Endothelial cell of umbilical vein (primary cell): ENCODE measurements around the gene SIRT4. TPM values are rescaled to one million over a fixed set of nuclear protein-coding genes. Genes with fewer than 3 reads are reported as not detected.

Experiments
- BruUV-seq: library from RNA; stranded (reverse); fragments of 400-500 nt; replicated peaks from 2 replicates; lab custom pipeline; 2021; lab: Mats Ljungman, UMichigan
- CTCF ChIA-PET: fragments of 300-600, 350-600 bp; sonication (Branson Sonifier 250); formaldehyde crosslinking; loops from one replicate; lab custom pipeline; 2021; ENCODE audit warnings: antibody characterized with exemption, inconsistent platforms; lab: Charles Lee
- POLR2A ChIA-PET: fragments of 300-600, 350-600 bp; sonication (Branson Sonifier 250); formaldehyde crosslinking; loops from one replicate; lab custom pipeline; 2021; ENCODE audit warnings: antibody characterized with exemption, inconsistent platforms; lab: Charles Lee
- DNase-seq: peaks from one replicate; pipeline ENCODE4 v3.0.0-alpha.2; 2011; ENCODE audit warnings: low read depth, low spot score
- FAIRE-seq: peaks from 2 replicates; lab custom pipeline; 2011; peaks lifted over from hg19 to GRCh38; lab: Jason Lieb, UNC
- H2AFZ ChIP-seq: 2 replicates; pipeline ENCODE4 v1.6.0; 2012; ENCODE audit warnings: low read depth, low read length, control low read depth, inconsistent platforms
- H3K27ac ChIP-seq: 2 replicates; pipeline ENCODE4 v1.5.1; 2011; ENCODE audit warnings: low read depth, mild to moderate bottlenecking, control low read depth, low read length, moderate library complexity; ENCODE audit not compliant: insufficient read depth
- H3K27me3 ChIP-seq, 2 experiments: 2 replicates each; pipeline versions ENCODE4 v1.6.0 to v1.6.1; 2011; ENCODE audit warnings: low read length in 2 of 2, mixed read lengths in 1 of 2; ENCODE audit not compliant: control insufficient read depth in 2 of 2, insufficient read depth in 2 of 2
- H3K36me3 ChIP-seq, 2 experiments: 2 replicates in 1 of 2; 3 replicates in 1 of 2; pipeline ENCODE4 v1.5.1; 2011; ENCODE audit warnings: low read length in 2 of 2, mild to moderate bottlenecking in 1 of 2, moderate library complexity in 1 of 2; ENCODE audit not compliant: control insufficient read depth in 2 of 2, insufficient read depth in 2 of 2; ENCODE audit errors: extremely low read depth in 1 of 2
- H3K4me1 ChIP-seq: 3 replicates; pipeline ENCODE4 v1.5.1; 2011; ENCODE audit warnings: mild to moderate bottlenecking, low read length; ENCODE audit not compliant: control insufficient read depth, insufficient read depth; ENCODE audit errors: extremely low read depth
- H3K4me2 ChIP-seq: 2 replicates; pipeline ENCODE4 v1.6.1; 2011; ENCODE audit warnings: low read length, control low read depth, mixed read lengths; ENCODE audit not compliant: insufficient read depth
- H3K4me3 ChIP-seq, 3 experiments: fragments of 200-600 bp in 1 of 3; sonication (generic), shearing (Covaris generic) in 1 of 3; replicated peaks in 1 of 3; 2 replicates each; pipeline ENCODE4 v1.5.1; 2011 to 2016; ENCODE audit warnings: control low read depth in 3 of 3, low read length in 3 of 3, mild to moderate bottlenecking in 2 of 3, inconsistent platforms in 1 of 3, low read depth in 1 of 3, moderate library complexity in 1 of 3; ENCODE audit not compliant: insufficient read depth in 1 of 3
- H3K79me2 ChIP-seq: 2 replicates; pipeline ENCODE4 v1.6.0; 2012; ENCODE audit warnings: low read length, inconsistent platforms; ENCODE audit not compliant: control insufficient read depth, insufficient read depth
- H3K9ac ChIP-seq: replicated peaks from 2 replicates; pipeline ENCODE3; 2011; ENCODE audit warnings: low read length, control low read depth; ENCODE audit not compliant: insufficient read depth; ENCODE audit errors: extremely low read depth
- H3K9me1 ChIP-seq: replicated peaks from 3 replicates; pipeline ENCODE4 v1.6.0; 2011; ENCODE audit warnings: mild to moderate bottlenecking, low read length; ENCODE audit not compliant: control insufficient read depth, insufficient read depth; ENCODE audit errors: extremely low read depth
- H3K9me3 ChIP-seq: replicated peaks from 2 replicates; pipeline ENCODE4 v1.5.1; 2012; ENCODE audit warnings: low read length, inconsistent platforms; ENCODE audit not compliant: control insufficient read depth, insufficient read depth
- H4K20me1 ChIP-seq: replicated peaks from 2 replicates; pipeline ENCODE3; 2011; ENCODE audit warnings: mild to moderate bottlenecking, low read length; ENCODE audit not compliant: control insufficient read depth, insufficient read depth; ENCODE audit errors: extremely low read depth
- EZH2 ChIP-seq: IDR thresholded peaks from 2 replicates; pipeline ENCODE4 v1.6.1; 2012; ENCODE audit warnings: borderline replicate concordance, low read depth, mild to moderate bottlenecking, moderate library complexity, low read length, inconsistent platforms; ENCODE audit not compliant: severe bottlenecking
- GATA2 ChIP-seq: IDR thresholded peaks from 2 replicates; pipeline ENCODE4 v1.7.0; 2011; ENCODE audit warnings: low read depth, mild to moderate bottlenecking, moderate library complexity, mixed read lengths, low read length; ENCODE audit not compliant: insufficient read length, insufficient read depth
- JUN ChIP-seq: IDR thresholded peaks from 2 replicates; pipeline ENCODE4 v1.6.1; 2011; ENCODE audit warnings: borderline replicate concordance, low read depth; ENCODE audit not compliant: insufficient read length, insufficient read depth
- MAX ChIP-seq: IDR thresholded peaks from 2 replicates; pipeline ENCODE4 v1.6.1; 2011; ENCODE audit not compliant: insufficient read depth, insufficient read length
- MYC ChIP-seq: IDR thresholded peaks from one replicate; pipeline ENCODE4 v1.6.1; 2011; ENCODE audit warnings: mild to moderate bottlenecking, low read depth, low read length
- POLR2A ChIP-seq: IDR thresholded peaks from 2 replicates; pipeline ENCODE4 v1.6.1; 2012; ENCODE audit warnings: low read depth, mild to moderate bottlenecking, control low read depth, low read length
- POLR2AphosphoS5 ChIP-seq: IDR thresholded peaks from 2 replicates; pipeline ENCODE4 v1.6.1; 2012; ENCODE audit warnings: low read depth, mild to moderate bottlenecking, control low read depth, low read length, moderate library complexity; ENCODE audit not compliant: insufficient read depth
- dilution Hi-C: fragments of 300-500 bp; cut with MboI; formaldehyde crosslinking; loops from one replicate; pipeline ENCODE4 v1.15.0; 2019; ENCODE audit warnings: low sequenced_read_pairs; ENCODE audit not compliant: extremely low pct_ligation_motif_present
- intact Hi-C: fragments of 100-400 bp; cut with micrococcal nuclease; formaldehyde crosslinking; loops from one replicate; pipeline ENCODE4 v1.10.0; 2022
- polyA plus RNA-seq, 4 experiments: library from polyadenylated mRNA; depleted of rRNA in 3 of 4; stranded (reverse) in 3 of 4; unstranded in 1 of 4; fragments of >200 nt; gene quantifications; 2 replicates each; pipeline versions ENCODE4 v1.2.1 to v1.2.3, GENCODE V29; 2011 to 2012; ENCODE audit warnings: missing spikeins in 1 of 4
- total RNA-seq: library from RNA; stranded (reverse); gene quantifications from 2 replicates; pipeline ENCODE4 v1.2.3, GENCODE V29; 2021

SIRT4 gene
- total and polyA plus RNA-seq, 2 donors (not counting 3 experiments of a cell fraction or from before 2014, with no cell fraction given), result 0.79 to 1.2 TPM

- TF ChIP-seq MAX, result no peak
- TF ChIP-seq JUN, result no peak
- no peak for TF ChIP-seq EZH2
- no peak for TF ChIP-seq POLR2A
- TF ChIP-seq POLR2AphosphoS5, result no peak
- H3K36me3 ChIP-seq, result no peaks in the 10 kb centered on the region
- H3K4me1 ChIP-seq, result peaks cover 9% of the 10 kb centered on the region
- H3K27me3 ChIP-seq, result peaks cover 0 to 6% of the 10 kb centered on the region in 2 experiments
- H3K9me1 ChIP-seq, result no peaks in the 10 kb centered on the region
- CTCF ChIA-PET, result interaction anchor here (0.9 to 1.8 kb wide), 4 partner anchors 7 to 105 kb away, joined by 3 to 12 read pairs (median 4); partner anchors contain the start of gene SIRT4
- no TSS peak for BruUV-seq
- H3K4me2 ChIP-seq, result no peak overlapping the region
- no peak overlapping the region for H2AFZ ChIP-seq
- FAIRE-seq (no peak), DNase-seq (no peak)
- H4K20me1 ChIP-seq, result no peaks in the 10 kb centered on the region
- no peaks in the 10 kb centered on the region for H3K79me2 ChIP-seq
- POLR2A ChIA-PET, result no interaction called here
- dilution Hi-C loops, result no loop called here
- H3K4me3 ChIP-seq, result no peak overlapping the region
- H3K27ac ChIP-seq, result no peak overlapping the region
- intact Hi-C loops, result no loop called here
- no peak overlapping the region for H3K9ac ChIP-seq
- H3K9me3 ChIP-seq, result no peaks in the 10 kb centered on the region
Observed at GRCh38 chr12:120321382-120322202, 19.5 kb downstream of the SIRT4 start.

- dilution Hi-C loops, result no loop called here
Observed at GRCh38 chr12:120323772-120324171, 21.7 kb downstream of the SIRT4 start.

More at GRCh38 chr12:120323772-120324171, 21.7 kb downstream of the SIRT4 start:
- Histone ChIP-seq H3K9me3 (no peaks in the 10 kb centered on the region), H3K27me3 (peaks cover 0 to 6% of the 10 kb centered on the region in 2 experiments), H3K36me3 (no peaks in the 10 kb centered on the region), H3K4me2 (no peak overlapping the region), H3K4me1 (no peaks in the 10 kb centered on the region), H3K9ac (no peak overlapping the region), H3K9me1 (no peaks in the 10 kb centered on the region), H3K79me2 (no peaks in the 10 kb centered on the region), H3K27ac (no peak overlapping the region), H3K4me3 (no peak overlapping the region), H4K20me1 (no peaks in the 10 kb centered on the region), H2AFZ (no peak overlapping the region)
- TF ChIP-seq GATA2 (no peak), POLR2AphosphoS5 (no peak), JUN (no peak), MYC (no peak)
- FAIRE-seq, result no peak
- DNase-seq, result no peak
- ChIA-PET POLR2A (no interaction called here), CTCF (interaction anchor here (1.0 to 1.5 kb wide), 3 partner anchors 21 to 106 kb away, joined by 3 to 6 read pairs (median 4); partner anchors contain the start of gene SIRT4)
- intact Hi-C loops, result no loop called here
- no TSS peak for BruUV-seq
